NCI-H226 (cell line): ENCODE results near the gene TAS2R42.

Experiments used
- DNase-seq: peaks from one replicate; pipeline ENCODE4 v3.0.0-alpha.2; 2015

TAS2R42 gene

GRCh38 chr12:11143352-11143751, 43.4 kb downstream of the TAS2R42 start:
- DNase-seq, result no peak

- no peak for DNase-seq
Observed at GRCh38 chr12:11136075-11136474, 50.7 kb downstream of the TAS2R42 start.
